Adrenal gland (tissue), 19 donors: Measurements from ENCODE around the gene SPATA25. TPM values are rescaled to one million over a fixed set of nuclear protein-coding genes. Genes with fewer than 3 reads are reported as not detected.

Experiments
- DNase-seq, 7 donors: peaks; one replicate each; pipeline ENCODE4 v3.0.0-alpha.2; 2019 to 2020
- H3K27ac ChIP-seq, 5 donors: fragments of 200-600 bp; sonication (generic) in 4 of 5; 1 replicate in 3 of 5; 2 replicates in 2 of 5; pipeline versions ENCODE4 v1.5.1 to v1.8.0; 2016 to 2020; ENCODE audit warnings: mild to moderate bottlenecking in 1 of 5
- H3K27me3 ChIP-seq: fragments of 200-600 bp; 2 replicates; pipeline ENCODE4 v1.8.0; 2021
- H3K36me3 ChIP-seq, 2 donors: fragments of 200-600 bp; replicated peaks in 1 of 2; 1 replicate in 1 of 2; 2 replicates in 1 of 2; pipeline versions ENCODE4 v1.5.1 to v1.8.0; 2018 to 2022
- H3K4me1 ChIP-seq, 2 donors: fragments of 200-600 bp; replicated peaks in 1 of 2; 1 replicate in 1 of 2; 2 replicates in 1 of 2; pipeline versions ENCODE4 v1.5.1 to v1.8.0; 2018 to 2021
- H3K4me3 ChIP-seq, 4 donors: fragments of 200-600 bp; sonication (generic) in 3 of 4; one replicate each; pipeline ENCODE4 v1.5.1; 2016 to 2018
- H3K9me3 ChIP-seq, 3 donors: fragments of 200-600 bp; sonication (generic) in 1 of 3; replicated peaks in 1 of 3; 1 replicate in 2 of 3; 2 replicates in 1 of 3; pipeline versions ENCODE4 v1.5.1 to v1.8.0; 2016 to 2021
- POLR2A ChIP-seq, 2 donors: fragments of 450-650 bp; IDR thresholded peaks; one replicate each; pipeline ENCODE4 v1.6.1; 2017; ENCODE audit warnings: antibody characterized with exemption in 2 of 2, mild to moderate bottlenecking in 2 of 2, moderate library complexity in 1 of 2
- WGBS, 4 donors: extraction: QIAGEN DNeasy Blood & Tissue Kit in 2 of 4; methylation state at CpG; one replicate each; pipeline versions ENCODE4 v1.1.5 to v1.1.7; 2013 to 2017; 5-methylcytosine and 5-hydroxymethylcytosine counted together
- intact Hi-C, 2 donors: fragments of 100-400 bp; cut with DNase I; formaldehyde crosslinking; loops; one replicate each; pipeline versions ENCODE4 v1.14.1 to v1.15.0; 2022 to 2023
- long read RNA-seq, 10 donors: library from polyadenylated mRNA in 3 of 10; unstranded in 2 of 10; stranded (forward) in 1 of 10; transcript quantifications; one replicate each; pipeline ENCODE4 v2.0.0 and lab custom pipeline, GENCODE V29; 2021 to 2026
- polyA plus RNA-seq, 3 donors: library from polyadenylated mRNA; stranded (reverse); fragments of 200-250 nt in 2 of 3; fragments of 350-450 nt in 1 of 3; fragmentation: Illumina TruSeq in 1 of 3; extraction: RNeasy Lipid Tissue Mini Kit (QIAGEN cat#74804) in 1 of 3; gene quantifications; one replicate each; pipeline ENCODE4 v1.2.3, GENCODE V29; 2013 to 2014
- total RNA-seq, 9 donors: library from RNA; depleted of rRNA in 4 of 9; stranded (reverse); fragments of >200 nt in 4 of 9; fragments of 120-200 nt in 1 of 9; fragmentation: NEBNext Ultra II Directional in 1 of 9; extraction: Animal tissue kit (Norgen Biotek cat#: 25700) in 1 of 9; gene quantifications; one replicate each; pipeline versions ENCODE4 v1.1.0 to v1.2.4, GENCODE V29; 2013 to 2023
- TF ChIP-seq, protein P1 (sequence below), 6 experiments: fragments of 450-650 bp in 4 of 6; fragments of 200-600 bp in 2 of 6; sonication (generic) in 1 of 6; IDR thresholded peaks; 1 replicate in 5 of 6; 2 replicates in 1 of 6; pipeline versions ENCODE4 v1.5.1 to v1.8.0; 2016 to 2021; ENCODE audit warnings: antibody characterized with exemption in 6 of 6, mild to moderate bottlenecking in 2 of 6, moderate library complexity in 1 of 6
- donor health status: healthy with polysubstance abuse.
- donor health status: Bipolar disorder and iron deficiency.
- donor health status: DM: yes; HTN: yes; CAD: no.
- donor health status: DM: no; HTN: no; CAD: no.
- donor health status: DM: no; HTN: no; CAD: no.
- donor health status: DM: yes; HTN: yes; CAD: no.

SPATA25 gene, protein sequence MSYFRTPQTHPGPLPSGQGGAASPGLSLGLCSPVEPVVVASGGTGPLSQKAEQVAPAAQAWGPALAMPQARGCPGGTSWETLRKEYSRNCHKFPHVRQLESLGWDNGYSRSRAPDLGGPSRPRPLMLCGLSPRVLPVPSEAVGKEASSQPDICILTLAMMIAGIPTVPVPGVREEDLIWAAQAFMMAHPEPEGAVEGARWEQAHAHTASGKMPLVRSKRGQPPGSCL
- 10 to 100 TPM in 1 of 9 donors, 1 to 10 TPM in 6, under 1 TPM in 1, not detected in 1; 0.35 to 12.5 (median 4.0) TPM for total RNA-seq
- polyA plus RNA-seq: 1 to 10 TPM in 1 of 3 donors, under 1 TPM in 2; 0.29 to 3.5 (median 0.57) TPM
- long read RNA-seq, donor 1, partial matches to known transcripts: 0 of 1 reads
- long read RNA-seq, donor 1, other reads (novel, unspliced or antisense): 0 of 1 reads
- long read RNA-seq, donor 2: 0 reads
- long read RNA-seq, donor 3: 0 reads
- long read RNA-seq, donor 4: 0 reads
- long read RNA-seq, donor 5: 0 reads
- long read RNA-seq, donor 6: 0 reads
- long read RNA-seq, donor 7: 0 reads
- long read RNA-seq, donor 8: 0 reads
- long read RNA-seq, donor 9: 0 reads
- long read RNA-seq, donor 10: 0 reads

DNA sequence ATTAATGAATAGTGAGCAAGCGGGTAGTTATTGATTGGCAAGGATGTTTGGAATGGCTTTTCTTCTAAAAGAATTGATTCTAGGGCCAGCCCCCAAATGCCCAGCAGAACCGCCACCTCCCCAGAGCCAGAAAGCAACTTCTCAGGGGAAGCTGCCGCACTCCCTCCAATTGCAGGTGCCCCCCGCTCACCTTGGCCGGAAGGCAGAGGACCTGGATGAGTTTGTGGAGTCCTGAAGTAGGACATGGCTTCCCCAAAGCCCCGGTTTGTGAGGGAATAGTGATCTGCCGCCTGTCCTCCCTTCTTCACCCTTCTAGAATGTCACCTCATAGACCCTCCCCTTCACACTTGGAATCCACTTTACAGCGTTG is at the start of gene SPATA25:
TSS of gene SPATA25 (minus strand) at position 277 of the 370 bp plus-strand sequence. CDS start at position 245, 32 bp downstream.
- Histone ChIP-seq H3K27me3 (no peaks in the 10 kb centered on the region), H3K27ac (peak within 1 kb of the TSS in 1 of 5 donors; percentile 26), H3K36me3 (peaks cover 0 to 30% of the 10 kb centered on the region in 2 donors), H3K9me3 (no peaks in the 10 kb centered on the region), H3K4me3 (no peak within 1 kb of the TSS), H3K4me1 (peaks cover 27 to 52% of the 10 kb centered on the region in 2 donors)
- intact Hi-C loops: no loop called here
- 96 to 98% (median 96%) methylated on average over 7 to 8 of the region's 8 CpGs for WGBS, 4 donors
- no peak for TF ChIP-seq POLR2A (IDR thresholded peaks at IDR 0.05)
- TF ChIP-seq, protein P1, sequence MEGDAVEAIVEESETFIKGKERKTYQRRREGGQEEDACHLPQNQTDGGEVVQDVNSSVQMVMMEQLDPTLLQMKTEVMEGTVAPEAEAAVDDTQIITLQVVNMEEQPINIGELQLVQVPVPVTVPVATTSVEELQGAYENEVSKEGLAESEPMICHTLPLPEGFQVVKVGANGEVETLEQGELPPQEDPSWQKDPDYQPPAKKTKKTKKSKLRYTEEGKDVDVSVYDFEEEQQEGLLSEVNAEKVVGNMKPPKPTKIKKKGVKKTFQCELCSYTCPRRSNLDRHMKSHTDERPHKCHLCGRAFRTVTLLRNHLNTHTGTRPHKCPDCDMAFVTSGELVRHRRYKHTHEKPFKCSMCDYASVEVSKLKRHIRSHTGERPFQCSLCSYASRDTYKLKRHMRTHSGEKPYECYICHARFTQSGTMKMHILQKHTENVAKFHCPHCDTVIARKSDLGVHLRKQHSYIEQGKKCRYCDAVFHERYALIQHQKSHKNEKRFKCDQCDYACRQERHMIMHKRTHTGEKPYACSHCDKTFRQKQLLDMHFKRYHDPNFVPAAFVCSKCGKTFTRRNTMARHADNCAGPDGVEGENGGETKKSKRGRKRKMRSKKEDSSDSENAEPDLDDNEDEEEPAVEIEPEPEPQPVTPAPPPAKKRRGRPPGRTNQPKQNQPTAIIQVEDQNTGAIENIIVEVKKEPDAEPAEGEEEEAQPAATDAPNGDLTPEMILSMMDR (IDR thresholded peaks at IDR 0.05): no peak
- no peak for DNase-seq

DNA sequence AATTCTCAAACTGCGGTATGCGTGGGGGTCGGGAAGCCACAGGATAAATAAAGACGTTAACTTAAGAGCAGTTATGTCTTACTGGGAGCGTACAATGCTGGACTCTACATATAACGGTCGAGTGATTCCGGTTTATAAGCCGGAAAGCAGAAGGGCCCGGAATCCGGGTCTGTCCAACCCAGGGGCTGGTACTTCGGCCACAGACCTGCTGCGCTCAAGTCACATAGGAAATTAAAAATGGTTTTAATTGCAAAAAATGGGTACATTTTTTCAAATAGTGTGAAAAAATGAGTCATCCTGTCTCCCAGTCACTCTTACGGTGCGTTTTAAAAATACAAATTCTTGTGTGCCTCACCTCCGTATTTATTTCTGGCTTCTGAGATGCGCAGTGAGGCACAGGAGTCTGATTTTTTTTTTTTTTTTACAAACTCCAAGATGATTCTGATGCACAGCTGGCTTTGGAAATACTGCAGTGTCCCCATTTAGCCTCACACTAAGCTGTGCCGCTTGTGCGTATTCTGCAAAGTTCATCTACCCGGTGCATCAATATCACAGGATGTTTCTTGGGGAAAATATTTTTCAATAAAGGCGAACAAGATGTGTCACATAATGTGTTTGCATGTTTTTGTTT is 48.1 kb upstream of the SPATA25 start:
- no peaks in the 10 kb centered on the region for H3K9me3 ChIP-seq
- H3K27ac ChIP-seq: peak overlapping the region; percentile 97 to 100 (median 100)
- TF ChIP-seq, protein P1 (IDR thresholded peaks at IDR 0.05): no peak
- no peak for TF ChIP-seq POLR2A (IDR thresholded peaks at IDR 0.05)
- peaks cover 0 to 38% of the 10 kb centered on the region in 2 donors for H3K36me3 ChIP-seq
- DNase-seq: peak in 3 of 7 donors; percentile 51 to 76 (median 58)
- H3K4me3 ChIP-seq: peak overlapping the region in 2 of 4 donors; percentile 39 to 98
- 3 to 6% (median 5%) methylated on average over 21 of the region's 21 CpGs for WGBS, 4 donors
- H3K27me3 ChIP-seq: no peaks in the 10 kb centered on the region
- intact Hi-C loops: no loop called here
- H3K4me1 ChIP-seq: peaks cover 7 to 16% of the 10 kb centered on the region in 2 donors

DNA sequence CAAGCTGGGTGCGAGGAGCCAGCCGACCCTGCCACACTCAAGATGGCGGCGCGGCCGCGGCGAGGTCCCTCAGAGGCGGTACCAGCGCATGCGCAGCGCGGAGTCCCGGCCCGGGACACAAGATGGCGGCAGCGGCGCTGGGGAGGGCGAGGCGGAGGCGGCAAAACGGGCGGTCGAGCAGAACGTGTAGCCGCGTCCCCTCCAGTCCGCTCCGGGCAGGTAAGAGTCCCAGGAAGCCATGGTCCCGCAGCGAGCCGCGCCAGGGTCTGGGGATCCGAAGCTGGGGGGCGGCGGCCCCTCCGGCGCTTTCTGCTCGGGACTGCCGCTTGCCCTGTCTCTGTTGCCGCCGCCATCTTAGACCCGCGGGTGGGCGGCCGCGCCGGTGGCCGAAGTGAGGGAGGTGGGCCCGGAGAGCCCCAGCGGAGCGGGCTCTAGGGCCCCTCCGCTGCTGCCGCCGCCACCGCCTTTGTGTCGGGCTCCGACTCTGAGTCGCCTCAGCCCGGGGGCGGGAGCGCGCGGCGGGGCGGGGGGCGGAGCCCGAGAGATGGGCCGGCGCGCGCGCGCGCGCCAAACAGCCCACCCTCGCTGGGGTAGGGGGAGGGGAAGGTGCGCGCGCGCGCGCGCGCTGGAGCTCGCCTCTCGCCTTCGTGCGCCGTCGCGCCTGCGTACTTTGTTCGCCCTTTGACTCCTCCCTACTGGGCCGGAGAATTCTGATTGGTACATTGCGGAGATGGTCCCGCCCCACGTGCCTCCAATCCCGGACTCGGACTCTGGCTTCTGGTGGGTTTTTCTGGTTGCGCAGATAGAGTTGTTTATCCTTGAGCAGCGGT is 47.4 kb upstream of the SPATA25 start, which contains the start of gene PCIF1:
TSS of gene PCIF1 (plus strand) at position 98 of the 830 bp plus-strand sequence. CDS start 4,317 bp downstream, outside the sequence.
- TF ChIP-seq, protein P1 (IDR thresholded peaks at IDR 0.05): peak in 1 of 6 experiments; percentile 23
- TF ChIP-seq POLR2A (IDR thresholded peaks at IDR 0.05): peak; percentile 96 to 97
- H3K4me1 ChIP-seq: peaks cover 7 to 16% of the 10 kb centered on the region in 2 donors
- H3K36me3 ChIP-seq: peaks cover 0 to 31% of the 10 kb centered on the region in 2 donors
- peak within 1 kb of the TSS; percentile 62 to 98 (median 93) for H3K4me3 ChIP-seq
- H3K9me3 ChIP-seq: no peaks in the 10 kb centered on the region
- WGBS, 4 donors: 0 to 1% (median 0%) methylated on average over 28 to 102 of the region's 102 CpGs
- no peaks in the 10 kb centered on the region for H3K27me3 ChIP-seq
- DNase-seq: peak; percentile 98 to 99 (median 99)
- intact Hi-C loops: no loop called here
- peak within 1 kb of the TSS; percentile 98 to 100 (median 100) for H3K27ac ChIP-seq
